ENCODE results near the gene LMOD1. TPM values are rescaled to one million over a fixed set of nuclear protein-coding genes. Genes with fewer than 3 reads are reported as not detected.

The LMOD1 gene
- total RNA-seq, 2 donors from 2014 or later: 112 to 190 TPM

Small RNA genes within 50 kb of the gene (microRNA-seq; reads per million reads assigned to microRNA genes)
- gene MIR6739: not detected

Small RNA genes within 50 kb of the gene (small RNA-seq; reads per million reads assigned to genes)
- gene MIR6739: 0 reads per million in 2 donors
- 0 reads per million in 2 donors for gene RF00156

Other genes with a start within 250 kb of the LMOD1 start
- 10 to 100 TPM; 16.9 to 18.9 TPM for gene IPO9, start 117.4 kb downstream of the LMOD1 start, total RNA-seq
- gene SHISA4, start 57.6 kb downstream of the LMOD1 start, total RNA-seq: 10 to 100 TPM; 24.5 to 61.9 TPM
- 10 to 100 TPM; 22.0 to 29.3 TPM for gene TIMM17A, start 9.0 kb upstream of the LMOD1 start, total RNA-seq
- 100 to 1,000 TPM in 1 of 2 donors, 10 to 100 TPM in 1; 70.4 to 104 TPM for gene RNPEP, start 36.1 kb upstream of the LMOD1 start, total RNA-seq
- 100 to 1,000 TPM in 1 of 2 donors, 10 to 100 TPM in 1; 74.4 to 191 TPM for gene ELF3, start 64.0 kb upstream of the LMOD1 start, total RNA-seq
- gene GPR37L1, start 176.4 kb upstream of the LMOD1 start, total RNA-seq: under 1 TPM; 0.09 to 0.28 TPM
- gene ARL8A, start 198.2 kb upstream of the LMOD1 start, total RNA-seq: 100 to 1,000 TPM in 1 of 2 donors, 10 to 100 TPM in 1; 39.9 to 102 TPM
- gene PTPN7, start 214.1 kb upstream of the LMOD1 start, total RNA-seq: 10 to 100 TPM in 1 of 2 donors, under 1 TPM in 1; 0.73 to 61.8 TPM
- gene LGR6, start 247.3 kb upstream of the LMOD1 start, total RNA-seq: 10 to 100 TPM in 1 of 2 donors, 1 to 10 TPM in 1; 8.0 to 25.6 TPM